ENCODE results near the gene MMP8. TPM values are rescaled to one million over a fixed set of nuclear protein-coding genes. Genes with fewer than 3 reads are reported as not detected.

Gene MMP8
- total RNA-seq, 1 experiment from 2014 or later = not detected

DNA sequence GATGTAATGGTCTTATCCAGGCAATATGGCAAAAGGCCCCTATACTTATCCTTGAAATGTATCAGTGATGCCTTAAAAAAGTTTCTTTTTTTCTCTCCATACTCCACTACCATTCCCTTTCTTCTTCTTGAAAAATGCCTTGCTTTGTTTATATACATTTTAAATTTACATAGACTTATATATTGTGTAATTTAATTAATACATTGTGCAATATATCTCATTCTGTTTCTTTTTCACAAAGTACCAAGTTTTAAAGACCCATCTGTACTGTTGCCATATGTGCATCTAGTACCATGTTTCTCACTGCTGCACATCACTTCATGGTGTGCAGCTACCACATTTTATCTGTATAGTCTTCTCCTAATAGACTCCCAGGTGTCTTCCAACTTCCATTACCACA lies 7.5 kb downstream of the MMP8 start:
- POLR2A ChIA-PET = no interaction called here
- no peaks in the 10 kb centered on the region for H3K9me2 ChIP-seq (ENCODE audit: insufficient read depth)
- H3K79me2 ChIP-seq (ENCODE audit: insufficient read depth, low read length) = no peaks in the 10 kb centered on the region
- ATAC-seq = no peak
- H3K27ac ChIP-seq (ENCODE audit: low read depth, low read length) = no peak overlapping the region
- H4K20me1 ChIP-seq (ENCODE audit: insufficient read depth) = no peaks in the 10 kb centered on the region
- TF ChIP-seq, protein P1, sequence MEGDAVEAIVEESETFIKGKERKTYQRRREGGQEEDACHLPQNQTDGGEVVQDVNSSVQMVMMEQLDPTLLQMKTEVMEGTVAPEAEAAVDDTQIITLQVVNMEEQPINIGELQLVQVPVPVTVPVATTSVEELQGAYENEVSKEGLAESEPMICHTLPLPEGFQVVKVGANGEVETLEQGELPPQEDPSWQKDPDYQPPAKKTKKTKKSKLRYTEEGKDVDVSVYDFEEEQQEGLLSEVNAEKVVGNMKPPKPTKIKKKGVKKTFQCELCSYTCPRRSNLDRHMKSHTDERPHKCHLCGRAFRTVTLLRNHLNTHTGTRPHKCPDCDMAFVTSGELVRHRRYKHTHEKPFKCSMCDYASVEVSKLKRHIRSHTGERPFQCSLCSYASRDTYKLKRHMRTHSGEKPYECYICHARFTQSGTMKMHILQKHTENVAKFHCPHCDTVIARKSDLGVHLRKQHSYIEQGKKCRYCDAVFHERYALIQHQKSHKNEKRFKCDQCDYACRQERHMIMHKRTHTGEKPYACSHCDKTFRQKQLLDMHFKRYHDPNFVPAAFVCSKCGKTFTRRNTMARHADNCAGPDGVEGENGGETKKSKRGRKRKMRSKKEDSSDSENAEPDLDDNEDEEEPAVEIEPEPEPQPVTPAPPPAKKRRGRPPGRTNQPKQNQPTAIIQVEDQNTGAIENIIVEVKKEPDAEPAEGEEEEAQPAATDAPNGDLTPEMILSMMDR (IDR thresholded peaks at IDR 0.05 in 2 of 3, conservative IDR thresholded peaks at IDR 0.05 in 1 of 3; ENCODE audit: borderline replicate concordance in 1 of 3, insufficient read depth in 1 of 3, low read depth in 2 of 3, low read length in 2 of 3) = no peak
- TF ChIP-seq, protein P2, sequence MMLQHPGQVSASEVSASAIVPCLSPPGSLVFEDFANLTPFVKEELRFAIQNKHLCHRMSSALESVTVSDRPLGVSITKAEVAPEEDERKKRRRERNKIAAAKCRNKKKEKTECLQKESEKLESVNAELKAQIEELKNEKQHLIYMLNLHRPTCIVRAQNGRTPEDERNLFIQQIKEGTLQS (IDR thresholded peaks at IDR 0.05) = no peak
- TF ChIP-seq ZFX (IDR thresholded peaks at IDR 0.05) = no peak
- no peak for TF ChIP-seq EZH2phosphoT487 (IDR thresholded peaks at IDR 0.05; ENCODE audit: borderline replicate concordance)
- no peak for TF ChIP-seq POLR2A (IDR thresholded peaks at IDR 0.05; ENCODE audit: borderline replicate concordance, extremely low read depth, insufficient read depth, insufficient read length)
- no peak for TF ChIP-seq POLR2AphosphoS5 (IDR thresholded peaks at IDR 0.05; ENCODE audit: low read depth, low read length)
- TF ChIP-seq SIN3A (IDR thresholded peaks at IDR 0.05; ENCODE audit: low read depth) = no peak
- no peak for TF ChIP-seq FOSL1 (IDR thresholded peaks at IDR 0.05; ENCODE audit: low read depth)
- TF ChIP-seq EZH2 (IDR thresholded peaks at IDR 0.05) = no peak
- no peak for TF ChIP-seq CBX3 (IDR thresholded peaks at IDR 0.05; ENCODE audit: low read depth)
- no peak for TF ChIP-seq ELF1 (IDR thresholded peaks at IDR 0.05; ENCODE audit: borderline replicate concordance, low read depth)
- TF ChIP-seq, protein P3, sequence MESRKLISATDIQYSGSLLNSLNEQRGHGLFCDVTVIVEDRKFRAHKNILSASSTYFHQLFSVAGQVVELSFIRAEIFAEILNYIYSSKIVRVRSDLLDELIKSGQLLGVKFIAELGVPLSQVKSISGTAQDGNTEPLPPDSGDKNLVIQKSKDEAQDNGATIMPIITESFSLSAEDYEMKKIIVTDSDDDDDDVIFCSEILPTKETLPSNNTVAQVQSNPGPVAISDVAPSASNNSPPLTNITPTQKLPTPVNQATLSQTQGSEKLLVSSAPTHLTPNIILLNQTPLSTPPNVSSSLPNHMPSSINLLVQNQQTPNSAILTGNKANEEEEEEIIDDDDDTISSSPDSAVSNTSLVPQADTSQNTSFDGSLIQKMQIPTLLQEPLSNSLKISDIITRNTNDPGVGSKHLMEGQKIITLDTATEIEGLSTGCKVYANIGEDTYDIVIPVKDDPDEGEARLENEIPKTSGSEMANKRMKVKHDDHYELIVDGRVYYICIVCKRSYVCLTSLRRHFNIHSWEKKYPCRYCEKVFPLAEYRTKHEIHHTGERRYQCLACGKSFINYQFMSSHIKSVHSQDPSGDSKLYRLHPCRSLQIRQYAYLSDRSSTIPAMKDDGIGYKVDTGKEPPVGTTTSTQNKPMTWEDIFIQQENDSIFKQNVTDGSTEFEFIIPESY (IDR thresholded peaks at IDR 0.05; ENCODE audit: extremely low read depth, insufficient replicate concordance, low read length) = no peak
- TF ChIP-seq TCF7L2 (IDR thresholded peaks at IDR 0.05; ENCODE audit: borderline replicate concordance, extremely low read depth, insufficient read depth, insufficient read length) = no peak
- TF ChIP-seq SRF (IDR thresholded peaks at IDR 0.05; ENCODE audit: low read depth) = no peak
- TF ChIP-seq, protein P4, sequence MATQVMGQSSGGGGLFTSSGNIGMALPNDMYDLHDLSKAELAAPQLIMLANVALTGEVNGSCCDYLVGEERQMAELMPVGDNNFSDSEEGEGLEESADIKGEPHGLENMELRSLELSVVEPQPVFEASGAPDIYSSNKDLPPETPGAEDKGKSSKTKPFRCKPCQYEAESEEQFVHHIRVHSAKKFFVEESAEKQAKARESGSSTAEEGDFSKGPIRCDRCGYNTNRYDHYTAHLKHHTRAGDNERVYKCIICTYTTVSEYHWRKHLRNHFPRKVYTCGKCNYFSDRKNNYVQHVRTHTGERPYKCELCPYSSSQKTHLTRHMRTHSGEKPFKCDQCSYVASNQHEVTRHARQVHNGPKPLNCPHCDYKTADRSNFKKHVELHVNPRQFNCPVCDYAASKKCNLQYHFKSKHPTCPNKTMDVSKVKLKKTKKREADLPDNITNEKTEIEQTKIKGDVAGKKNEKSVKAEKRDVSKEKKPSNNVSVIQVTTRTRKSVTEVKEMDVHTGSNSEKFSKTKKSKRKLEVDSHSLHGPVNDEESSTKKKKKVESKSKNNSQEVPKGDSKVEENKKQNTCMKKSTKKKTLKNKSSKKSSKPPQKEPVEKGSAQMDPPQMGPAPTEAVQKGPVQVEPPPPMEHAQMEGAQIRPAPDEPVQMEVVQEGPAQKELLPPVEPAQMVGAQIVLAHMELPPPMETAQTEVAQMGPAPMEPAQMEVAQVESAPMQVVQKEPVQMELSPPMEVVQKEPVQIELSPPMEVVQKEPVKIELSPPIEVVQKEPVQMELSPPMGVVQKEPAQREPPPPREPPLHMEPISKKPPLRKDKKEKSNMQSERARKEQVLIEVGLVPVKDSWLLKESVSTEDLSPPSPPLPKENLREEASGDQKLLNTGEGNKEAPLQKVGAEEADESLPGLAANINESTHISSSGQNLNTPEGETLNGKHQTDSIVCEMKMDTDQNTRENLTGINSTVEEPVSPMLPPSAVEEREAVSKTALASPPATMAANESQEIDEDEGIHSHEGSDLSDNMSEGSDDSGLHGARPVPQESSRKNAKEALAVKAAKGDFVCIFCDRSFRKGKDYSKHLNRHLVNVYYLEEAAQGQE (IDR thresholded peaks at IDR 0.05; ENCODE audit: low read depth) = no peak
- no peak for TF ChIP-seq RAD21 (IDR thresholded peaks at IDR 0.05; ENCODE audit: low read depth)
- no peak for DNase-seq (ENCODE audit: low read depth, low spot score)
- H3K4me1 ChIP-seq (ENCODE audit: control insufficient read depth in 1 of 2, insufficient read depth in 2 of 2, low read length in 2 of 2) = no peaks in the 10 kb centered on the region
- CTCF ChIA-PET = no interaction called here
- no peak overlapping the region for H3K4me2 ChIP-seq (ENCODE audit: low read length)
- intact Hi-C loops (cut with micrococcal nuclease) = no loop called here
- H2AFZ ChIP-seq (ENCODE audit: low read depth, low read length, poor library complexity, severe bottlenecking) = no peak overlapping the region
- H3K27me3 ChIP-seq (ENCODE audit: insufficient read depth, low read length) = no peaks in the 10 kb centered on the region
- H3K9me3 ChIP-seq (ENCODE audit: control insufficient read depth in 1 of 2, insufficient read depth in 1 of 2, low read depth in 1 of 2, low read length in 2 of 2) = no peaks in the 10 kb centered on the region
- RAD21 ChIA-PET (ENCODE audit: low non-redundant PET in 1 of 2, low total read pairs in 2 of 2, uncharacterized antibody in 2 of 2, unreplicated experiment in 2 of 2) = no interaction called here
- BruUV-seq (replicated peaks) = no TSS peak
- H3K9ac ChIP-seq (ENCODE audit: low read length) = no peak overlapping the region
- no peaks in the 10 kb centered on the region for H3K36me3 ChIP-seq (ENCODE audit: control insufficient read depth in 1 of 2, insufficient read depth in 2 of 2, low read length in 2 of 2)
- no peak overlapping the region for H3K4me3 ChIP-seq (replicated peaks in 1 of 2; ENCODE audit: low read depth in 1 of 2, low read length in 2 of 2)

Data from HCT116 (cell line).